ENCODE data around the gene PTTG1IP.

DNA sequence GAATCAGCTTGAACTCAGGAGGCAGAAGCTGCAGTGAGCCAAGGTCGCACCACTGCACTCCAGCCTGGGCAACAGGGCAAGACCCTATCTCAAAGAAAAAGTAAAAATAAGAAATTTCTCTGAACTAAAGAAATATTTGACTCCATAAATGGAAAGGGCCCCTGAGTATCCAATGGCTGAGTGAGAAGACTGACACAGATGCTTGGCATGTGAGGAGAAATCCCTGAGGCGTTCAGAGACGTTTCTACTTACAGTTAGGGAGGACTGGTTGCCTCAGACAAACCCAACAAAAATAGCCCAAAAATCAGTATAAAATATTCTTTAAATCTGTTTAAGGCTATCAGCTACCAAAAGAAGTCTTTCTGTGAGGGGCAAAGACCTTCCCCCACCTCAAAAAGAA, 52.6 kb downstream of the PTTG1IP start:
- TF ChIP-seq, protein P1, sequence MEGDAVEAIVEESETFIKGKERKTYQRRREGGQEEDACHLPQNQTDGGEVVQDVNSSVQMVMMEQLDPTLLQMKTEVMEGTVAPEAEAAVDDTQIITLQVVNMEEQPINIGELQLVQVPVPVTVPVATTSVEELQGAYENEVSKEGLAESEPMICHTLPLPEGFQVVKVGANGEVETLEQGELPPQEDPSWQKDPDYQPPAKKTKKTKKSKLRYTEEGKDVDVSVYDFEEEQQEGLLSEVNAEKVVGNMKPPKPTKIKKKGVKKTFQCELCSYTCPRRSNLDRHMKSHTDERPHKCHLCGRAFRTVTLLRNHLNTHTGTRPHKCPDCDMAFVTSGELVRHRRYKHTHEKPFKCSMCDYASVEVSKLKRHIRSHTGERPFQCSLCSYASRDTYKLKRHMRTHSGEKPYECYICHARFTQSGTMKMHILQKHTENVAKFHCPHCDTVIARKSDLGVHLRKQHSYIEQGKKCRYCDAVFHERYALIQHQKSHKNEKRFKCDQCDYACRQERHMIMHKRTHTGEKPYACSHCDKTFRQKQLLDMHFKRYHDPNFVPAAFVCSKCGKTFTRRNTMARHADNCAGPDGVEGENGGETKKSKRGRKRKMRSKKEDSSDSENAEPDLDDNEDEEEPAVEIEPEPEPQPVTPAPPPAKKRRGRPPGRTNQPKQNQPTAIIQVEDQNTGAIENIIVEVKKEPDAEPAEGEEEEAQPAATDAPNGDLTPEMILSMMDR (IDR thresholded peaks at IDR 0.05), result no peak
- TF ChIP-seq POLR2A (IDR thresholded peaks at IDR 0.05) (no peak), POLR2AphosphoS5 (IDR thresholded peaks at IDR 0.05) (no peak)

All from prostate gland (tissue), 2 donors.